GM18508 (cell line): ENCODE results near the gene SHROOM3.

Experiments used
- ATAC-seq: cut with Tn5 transposase; IDR thresholded peaks from one replicate; pipeline ENCODE4 v1.9.1; 2021; ENCODE audit warnings: moderate number of reproducible peaks; ENCODE audit not compliant: insufficient read depth, unreplicated experiment

The SHROOM3 gene

GRCh38 chr4:76757418-76757939 is 322.4 kb downstream of the SHROOM3 start:
- no peak for ATAC-seq

- no peak for ATAC-seq
Measured at GRCh38 chr4:76758290-76758882, 323.4 kb downstream of the SHROOM3 start.

GRCh38 chr4:76758996-76759395 is 324.0 kb downstream of the SHROOM3 start:
- ATAC-seq: no peak

- ATAC-seq: no peak
Measured at GRCh38 chr4:76760193-76760592, 325.2 kb downstream of the SHROOM3 start.

- no peak for ATAC-seq
Measured at GRCh38 chr4:76762137-76763130, 327.4 kb downstream of the SHROOM3 start.

- no peak for ATAC-seq
Measured at GRCh38 chr4:76764251-76764650, 329.2 kb downstream of the SHROOM3 start.

GRCh38 chr4:76765473-76766183 is 330.6 kb downstream of the SHROOM3 start:
- ATAC-seq: no peak

- ATAC-seq: no peak
Measured at GRCh38 chr4:76767983-76768382, 333.0 kb downstream of the SHROOM3 start.

GRCh38 chr4:76772498-76773106 is 337.6 kb downstream of the SHROOM3 start:
- no peak for ATAC-seq

GRCh38 chr4:76773766-76774165 is 338.7 kb downstream of the SHROOM3 start:
- ATAC-seq: no peak

- ATAC-seq: no peak
Measured at GRCh38 chr4:76779740-76780459, 344.9 kb downstream of the SHROOM3 start.

GRCh38 chr4:76780781-76781697 is 346.0 kb downstream of the SHROOM3 start:
- ATAC-seq: no peak

GRCh38 chr4:76781698-76782595 is 346.9 kb downstream of the SHROOM3 start:
- ATAC-seq: peak; percentile 55

- ATAC-seq: no peak
Measured at GRCh38 chr4:76782837-76783236, 347.8 kb downstream of the SHROOM3 start.

- no peak for ATAC-seq
Measured at GRCh38 chr4:76783836-76784235, 348.8 kb downstream of the SHROOM3 start.

GRCh38 chr4:76784237-76784636 is 349.2 kb downstream of the SHROOM3 start:
- no peak for ATAC-seq

- ATAC-seq: no peak
Measured at GRCh38 chr4:76787898-76788297, 352.9 kb downstream of the SHROOM3 start.

GRCh38 chr4:76790377-76790776 is 355.3 kb downstream of the SHROOM3 start:
- no peak for ATAC-seq
